DMS79 treated with DMSO at 0.1 percent for 48 hours (cell line): ENCODE results near the gene CDH4.

Source experiments
- DNase-seq: peaks from one replicate; lab custom pipeline; 2025; lab: John Stamatoyannopoulos, UW

CDH4 gene

GRCh38 chr20:61693055-61693600 is 441.1 kb downstream of the CDH4 start:
- DNase-seq = no peak

GRCh38 chr20:61694682-61695081 is 442.6 kb downstream of the CDH4 start:
- DNase-seq = peak; percentile 40

GRCh38 chr20:61695741-61696140 is 443.7 kb downstream of the CDH4 start:
- no peak for DNase-seq

GRCh38 chr20:61696181-61696735 is 444.2 kb downstream of the CDH4 start:
- DNase-seq = no peak

GRCh38 chr20:61697666-61698597 is 445.9 kb downstream of the CDH4 start:
- no peak for DNase-seq

GRCh38 chr20:61698598-61699494 is 446.8 kb downstream of the CDH4 start:
- no peak for DNase-seq

GRCh38 chr20:61699495-61700374 is 447.7 kb downstream of the CDH4 start:
- peak; percentile 32 for DNase-seq

GRCh38 chr20:61700595-61701140 is 448.6 kb downstream of the CDH4 start:
- DNase-seq = no peak

- DNase-seq = no peak
Measured at GRCh38 chr20:61701401-61701800, 449.3 kb downstream of the CDH4 start.

GRCh38 chr20:61701802-61702201 is 449.7 kb downstream of the CDH4 start:
- no peak for DNase-seq

- no peak for DNase-seq
Measured at GRCh38 chr20:61702246-61702645, 450.2 kb downstream of the CDH4 start.

GRCh38 chr20:61704661-61705060 is 452.6 kb downstream of the CDH4 start:
- DNase-seq = no peak

GRCh38 chr20:61705386-61706258 is 453.6 kb downstream of the CDH4 start:
- no peak for DNase-seq

- DNase-seq = no peak
Measured at GRCh38 chr20:61706259-61706961, 454.3 kb downstream of the CDH4 start.

- no peak for DNase-seq
Measured at GRCh38 chr20:61708891-61709290, 456.8 kb downstream of the CDH4 start.

- DNase-seq = no peak
Measured at GRCh38 chr20:61710108-61710507, 458.0 kb downstream of the CDH4 start.

GRCh38 chr20:61712688-61713087 is 460.6 kb downstream of the CDH4 start:
- DNase-seq = no peak

GRCh38 chr20:61718361-61719005 is 466.4 kb downstream of the CDH4 start:
- peak; percentile 75 for DNase-seq
